ENCODE measurements around the gene ZNF554. TPM values are rescaled to one million over a fixed set of nuclear protein-coding genes. Genes with fewer than 3 reads are reported as not detected.

ZNF554 gene
- total and polyA plus RNA-seq, 9 donors: 4.9 to 10.5 (median 7.2) TPM

GRCh38 chr19:2840794-2841791, 21.4 kb downstream of the ZNF554 start, which contains the start of gene ZNF555:
Gene ZNF555 (plus strand): TSS chr19:2841475. CDS start chr19:2841573, 98 bp downstream.
- peak within 1 kb of the TSS; percentile 67 to 91 for H3K27ac ChIP-seq
- intact Hi-C loops (cut with DNase I): no loop called here
- peak; percentile 99 to 100 (median 100) for DNase-seq
- H3K4me1 ChIP-seq (ENCODE audit: insufficient read depth): peaks cover 6% of the 10 kb centered on the region
- 0 to 1% (median 1%) methylated on average over 59 to 106 of the region's 106 CpGs for WGBS, 3 donors
- TF ChIP-seq POLR2A (IDR thresholded peaks at IDR 0.05) (peak; percentile 41), CTCF (IDR thresholded peaks at IDR 0.05) (peak; percentile 25 to 85 (median 67)), EP300 (IDR thresholded peaks at IDR 0.05) (peak; percentile 22)
- no peaks in the 10 kb centered on the region for H3K36me3 ChIP-seq
- peaks cover 0 to 7% of the 10 kb centered on the region in 2 donors for H3K9me3 ChIP-seq
- H3K27me3 ChIP-seq: no peaks in the 10 kb centered on the region
- H3K4me3 ChIP-seq: peak within 1 kb of the TSS; percentile 67

GRCh38 chr19:2841855-2842574, 22.3 kb downstream of the ZNF554 start:
- TF ChIP-seq EP300 (IDR thresholded peaks at IDR 0.05): no peak
- no peak for TF ChIP-seq CTCF (IDR thresholded peaks at IDR 0.05)
- TF ChIP-seq POLR2A (IDR thresholded peaks at IDR 0.05): no peak
- H3K9me3 ChIP-seq: peaks cover 0 to 10% of the 10 kb centered on the region in 2 donors
- peak overlapping the region; percentile 67 for H3K4me3 ChIP-seq
- peak overlapping the region; percentile 33 to 91 for H3K27ac ChIP-seq
- DNase-seq: peak in 2 of 5 donors; percentile 43 to 49
- peaks cover 6% of the 10 kb centered on the region for H3K4me1 ChIP-seq (ENCODE audit: insufficient read depth)
- no peaks in the 10 kb centered on the region for H3K27me3 ChIP-seq
- intact Hi-C loops (cut with DNase I): no loop called here
- WGBS, 3 donors: 1 to 3% (median 1%) methylated on average over 44 to 62 of the region's 62 CpGs
- H3K36me3 ChIP-seq: no peaks in the 10 kb centered on the region

- Histone ChIP-seq H3K36me3 (no peaks in the 10 kb centered on the region), H3K27ac (no peak overlapping the region), H3K4me1 (ENCODE audit: insufficient read depth) (peaks cover 6% of the 10 kb centered on the region), H3K9me3 (peaks cover 0 to 24% of the 10 kb centered on the region in 2 donors), H3K4me3 (no peak overlapping the region), H3K27me3 (no peaks in the 10 kb centered on the region)
- no peak for TF ChIP-seq POLR2A (IDR thresholded peaks at IDR 0.05)
- TF ChIP-seq EP300 (IDR thresholded peaks at IDR 0.05): no peak
- TF ChIP-seq CTCF (IDR thresholded peaks at IDR 0.05): no peak
- DNase-seq: no peak
- WGBS, 3 donors: 96 to 98% (median 98%) methylated on average over 2 of the region's 2 CpGs
- intact Hi-C loops (cut with DNase I): no loop called here
Measured at GRCh38 chr19:2845107-2845506, 25.4 kb downstream of the ZNF554 start.

- 88 to 94% (median 91%) methylated on average over 13 of the region's 13 CpGs for WGBS, 3 donors
- intact Hi-C loops (cut with DNase I): no loop called here
- no peaks in the 10 kb centered on the region for H3K27me3 ChIP-seq
- no peaks in the 10 kb centered on the region for H3K36me3 ChIP-seq
- H3K27ac ChIP-seq: no peak overlapping the region
- H3K9me3 ChIP-seq: peaks cover 0 to 35% of the 10 kb centered on the region in 2 donors
- no peak overlapping the region for H3K4me3 ChIP-seq
- H3K4me1 ChIP-seq (ENCODE audit: insufficient read depth): peaks cover 6% of the 10 kb centered on the region
- TF ChIP-seq POLR2A (IDR thresholded peaks at IDR 0.05) (no peak), CTCF (IDR thresholded peaks at IDR 0.05) (no peak), EP300 (IDR thresholded peaks at IDR 0.05) (no peak)
- no peak for DNase-seq
Measured at GRCh38 chr19:2846180-2846894, 26.7 kb downstream of the ZNF554 start.
